Left ventricle myocardium inferior (tissue), 1 donor: ENCODE results near the gene BTN2A1. TPM values are rescaled to one million over a fixed set of nuclear protein-coding genes. Genes with fewer than 3 reads are reported as not detected.

Experiments used
- DNase-seq: peaks from one replicate; pipeline ENCODE4 v3.0.0-alpha.2; 2020
- H3K27ac ChIP-seq: fragments of 200-600 bp; replicated peaks from 2 replicates; pipeline ENCODE4 v1.8.0; 2021
- H3K27me3 ChIP-seq: fragments of 200-600 bp; 2 replicates; pipeline ENCODE4 v1.8.0; 2021; ENCODE audit warnings: low read depth
- H3K36me3 ChIP-seq: fragments of 200-600 bp; 2 replicates; pipeline ENCODE4 v1.8.0; 2021
- H3K4me1 ChIP-seq: fragments of 200-600 bp; 2 replicates; pipeline ENCODE4 v1.8.0; 2021
- H3K4me3 ChIP-seq: fragments of 200-600 bp; 2 replicates; pipeline ENCODE4 v1.8.0; 2021; ENCODE audit warnings: mild to moderate bottlenecking, moderate library complexity
- H3K9me3 ChIP-seq: fragments of 200-600 bp; replicated peaks from 2 replicates; pipeline ENCODE4 v1.8.0; 2021
- intact Hi-C: fragments of 100-400 bp; cut with micrococcal nuclease; formaldehyde crosslinking; loops from one replicate; pipeline ENCODE4 v1.11.0; 2022
- total RNA-seq: library from RNA; stranded (reverse); fragmentation: NEBNext Ultra II Directional; extraction: Animal tissue kit (Norgen Biotek cat#: 25700); gene quantifications from one replicate; pipeline ENCODE4 v1.2.1, GENCODE V29; 2021
- TF ChIP-seq, protein P1 (sequence below): fragments of 200-600 bp; IDR thresholded peaks from 2 replicates; pipeline ENCODE4 v1.8.0; 2021; ENCODE audit warnings: antibody characterized with exemption, mild to moderate bottlenecking, borderline replicate concordance
- donor health status: DM: no; HTN: yes; CAD: no; lungs with severe emphysema.

The BTN2A1 gene
- total RNA-seq, 1 donor from 2014 or later = 16.0 TPM

DNA sequence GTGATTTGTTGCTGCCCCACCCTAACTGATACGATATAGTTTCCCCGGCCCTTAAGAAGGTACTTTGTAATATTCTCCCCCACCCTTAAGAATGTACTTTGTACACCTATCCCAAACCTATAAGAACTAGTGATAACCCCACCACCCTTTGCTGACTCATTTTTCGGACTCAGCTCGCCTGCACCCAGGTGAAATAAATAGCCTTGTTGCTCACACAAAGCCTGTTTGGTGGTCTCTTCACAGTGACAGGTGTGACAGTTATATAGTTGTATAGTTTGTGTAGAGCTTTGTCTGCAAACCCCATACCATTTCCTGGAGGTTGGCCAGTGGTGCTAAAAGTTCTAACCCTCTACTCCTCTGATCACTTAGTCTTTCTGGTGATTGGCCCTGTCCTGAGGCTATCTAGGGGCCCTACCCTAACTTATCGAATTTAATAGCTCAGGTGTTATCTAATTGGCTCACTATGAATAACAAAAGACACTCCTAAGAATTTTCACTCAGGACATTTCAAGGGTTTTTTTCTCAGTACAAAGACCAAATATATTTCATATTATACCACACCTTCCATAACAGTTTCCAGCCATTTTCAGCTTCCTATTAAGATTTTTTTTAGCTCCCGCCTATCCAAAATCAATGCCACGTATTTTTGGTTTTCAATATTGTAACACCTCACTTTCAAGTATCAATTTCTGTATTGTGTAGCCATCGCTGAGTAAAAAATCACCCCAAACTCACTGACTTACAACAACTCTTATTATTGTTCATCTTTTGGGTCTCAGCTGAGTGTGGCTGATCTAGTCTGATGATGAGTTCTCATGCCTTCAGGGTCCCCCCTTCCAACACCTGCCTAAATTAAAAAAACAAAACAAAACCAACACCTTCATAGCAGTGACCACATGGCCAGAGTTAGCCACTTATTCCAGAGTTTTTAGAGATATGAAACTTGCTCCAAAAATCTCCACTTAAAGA, 32.5 kb downstream of the BTN2A1 start:
- intact Hi-C loops = no loop called here
- Histone ChIP-seq H3K27ac (no peak overlapping the region), H3K36me3 (no peaks in the 10 kb centered on the region), H3K4me3 (no peak overlapping the region), H3K27me3 (no peaks in the 10 kb centered on the region), H3K9me3 (peaks cover 16% of the 10 kb centered on the region), H3K4me1 (no peaks in the 10 kb centered on the region)
- DNase-seq = no peak
- TF ChIP-seq, protein P1, sequence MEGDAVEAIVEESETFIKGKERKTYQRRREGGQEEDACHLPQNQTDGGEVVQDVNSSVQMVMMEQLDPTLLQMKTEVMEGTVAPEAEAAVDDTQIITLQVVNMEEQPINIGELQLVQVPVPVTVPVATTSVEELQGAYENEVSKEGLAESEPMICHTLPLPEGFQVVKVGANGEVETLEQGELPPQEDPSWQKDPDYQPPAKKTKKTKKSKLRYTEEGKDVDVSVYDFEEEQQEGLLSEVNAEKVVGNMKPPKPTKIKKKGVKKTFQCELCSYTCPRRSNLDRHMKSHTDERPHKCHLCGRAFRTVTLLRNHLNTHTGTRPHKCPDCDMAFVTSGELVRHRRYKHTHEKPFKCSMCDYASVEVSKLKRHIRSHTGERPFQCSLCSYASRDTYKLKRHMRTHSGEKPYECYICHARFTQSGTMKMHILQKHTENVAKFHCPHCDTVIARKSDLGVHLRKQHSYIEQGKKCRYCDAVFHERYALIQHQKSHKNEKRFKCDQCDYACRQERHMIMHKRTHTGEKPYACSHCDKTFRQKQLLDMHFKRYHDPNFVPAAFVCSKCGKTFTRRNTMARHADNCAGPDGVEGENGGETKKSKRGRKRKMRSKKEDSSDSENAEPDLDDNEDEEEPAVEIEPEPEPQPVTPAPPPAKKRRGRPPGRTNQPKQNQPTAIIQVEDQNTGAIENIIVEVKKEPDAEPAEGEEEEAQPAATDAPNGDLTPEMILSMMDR = no peak

DNA sequence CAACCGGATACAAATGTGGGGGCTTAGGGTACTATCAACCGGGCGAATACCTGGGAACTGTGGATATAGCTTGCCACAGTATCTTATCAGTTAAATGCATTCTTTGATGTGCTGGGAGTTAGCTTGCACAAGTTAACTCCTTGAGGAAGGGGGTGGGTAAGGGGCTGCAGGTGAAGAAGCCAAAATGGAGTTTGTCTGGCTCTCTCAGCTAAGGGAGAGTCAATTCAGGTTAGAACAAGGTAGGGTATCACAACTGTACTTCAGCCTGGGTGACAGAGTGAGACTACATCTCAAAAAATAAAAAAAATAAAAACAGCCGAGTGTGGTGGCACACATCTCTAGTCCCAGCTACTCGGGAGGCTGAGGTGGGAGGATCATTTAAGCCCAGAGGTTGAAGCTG, 33.8 kb downstream of the BTN2A1 start:
- peaks cover 15% of the 10 kb centered on the region for H3K9me3 ChIP-seq
- no peak for DNase-seq
- H3K27ac ChIP-seq = no peak overlapping the region
- H3K36me3 ChIP-seq = no peaks in the 10 kb centered on the region
- H3K27me3 ChIP-seq = no peaks in the 10 kb centered on the region
- intact Hi-C loops = no loop called here
- TF ChIP-seq, protein P1 = no peak
- H3K4me1 ChIP-seq = no peaks in the 10 kb centered on the region
- H3K4me3 ChIP-seq = no peak overlapping the region

DNA sequence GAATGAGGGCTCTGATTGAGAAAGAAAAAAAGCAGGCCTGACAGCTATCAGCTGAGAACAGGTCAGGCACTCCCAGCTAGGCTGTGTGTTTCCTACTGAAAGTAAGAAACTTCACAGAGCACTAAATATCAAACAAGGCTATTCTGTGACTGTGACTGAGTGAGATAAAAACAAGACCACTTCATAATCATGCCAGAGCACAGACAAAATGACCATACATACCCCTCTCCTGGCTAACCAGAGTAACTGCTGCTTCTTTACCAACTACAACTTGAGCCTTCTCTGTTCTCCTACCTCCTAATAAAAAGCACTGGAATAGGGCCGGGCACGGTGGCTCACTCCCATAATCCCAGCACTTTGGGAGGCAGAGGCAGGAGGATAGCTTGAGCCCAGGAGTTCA, 35.5 kb downstream of the BTN2A1 start:
- intact Hi-C loops = no loop called here
- TF ChIP-seq, protein P1 = peak; percentile 19

DNA sequence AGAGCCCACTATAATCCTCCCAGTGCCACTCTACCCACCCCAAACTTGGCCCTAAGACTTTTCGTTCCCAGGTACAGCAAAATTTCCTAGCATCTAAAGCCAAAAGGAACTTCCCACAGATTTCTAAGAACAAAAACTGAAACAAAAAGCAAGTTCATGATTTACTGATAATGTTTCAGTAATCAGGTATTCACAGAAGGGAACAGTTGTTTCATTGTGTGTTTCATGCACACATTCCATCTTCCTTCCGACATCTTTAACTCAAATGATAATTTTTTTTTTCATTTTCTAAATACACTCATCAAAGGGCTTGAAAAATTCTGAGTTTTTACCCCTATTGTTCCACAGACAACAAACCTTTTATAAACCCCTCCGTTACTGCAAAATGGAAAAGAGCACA, 36.4 kb downstream of the BTN2A1 start:
- Histone ChIP-seq H3K4me1 (no peaks in the 10 kb centered on the region), H3K27ac (no peak overlapping the region), H3K36me3 (no peaks in the 10 kb centered on the region), H3K27me3 (no peaks in the 10 kb centered on the region), H3K9me3 (no peaks in the 10 kb centered on the region), H3K4me3 (no peak overlapping the region)
- DNase-seq = no peak
- intact Hi-C loops = no loop called here
- TF ChIP-seq, protein P1 = no peak

More for the DNA sequence above, 35.5 kb downstream of the BTN2A1 start:
- H3K27me3 ChIP-seq = no peaks in the 10 kb centered on the region
- no peaks in the 10 kb centered on the region for H3K9me3 ChIP-seq
- DNase-seq = no peak
- H3K4me1 ChIP-seq = no peaks in the 10 kb centered on the region
- H3K4me3 ChIP-seq = no peak overlapping the region
- H3K36me3 ChIP-seq = no peaks in the 10 kb centered on the region
- no peak overlapping the region for H3K27ac ChIP-seq

GRCh38 chr6:26495281-26495680, 37.5 kb downstream of the BTN2A1 start:
- Histone ChIP-seq H3K4me1 (no peaks in the 10 kb centered on the region), H3K27me3 (peaks cover 6% of the 10 kb centered on the region), H3K9me3 (no peaks in the 10 kb centered on the region), H3K27ac (no peak overlapping the region), H3K4me3 (no peak overlapping the region), H3K36me3 (no peaks in the 10 kb centered on the region)
- TF ChIP-seq, protein P1 = no peak
- intact Hi-C loops = no loop called here
- DNase-seq = no peak
